Mucosa of rectum (tissue), 2 donors: ENCODE results near the gene PPP2R2D.

Source experiments
- H3K27ac ChIP-seq, 2 donors: one replicate each; pipeline ENCODE4 v1.7.0; 2013; ENCODE audit warnings: inconsistent platforms in 2 of 2, low read depth in 2 of 2, low read length in 2 of 2
- H3K27me3 ChIP-seq, 2 donors: one replicate each; pipeline ENCODE4 v1.7.0; 2013; ENCODE audit warnings: low read length in 2 of 2; ENCODE audit not compliant: control insufficient read depth in 2 of 2, insufficient read depth in 2 of 2
- H3K36me3 ChIP-seq, 2 donors: one replicate each; pipeline ENCODE4 v1.7.0; 2013; ENCODE audit warnings: low read length in 2 of 2; ENCODE audit not compliant: control insufficient read depth in 2 of 2, insufficient read depth in 2 of 2
- H3K4me1 ChIP-seq, 2 donors: one replicate each; pipeline ENCODE4 v1.7.0; 2013; ENCODE audit warnings: low read length in 2 of 2, mild to moderate bottlenecking in 1 of 2; ENCODE audit not compliant: control insufficient read depth in 2 of 2, insufficient read depth in 2 of 2
- H3K4me3 ChIP-seq, 2 donors: one replicate each; pipeline ENCODE4 v1.7.0; 2013; ENCODE audit warnings: low read length in 2 of 2
- H3K9ac ChIP-seq, 2 donors: one replicate each; pipeline ENCODE4 v1.7.0; 2013; ENCODE audit warnings: low read length in 2 of 2, low read depth in 1 of 2, mild to moderate bottlenecking in 1 of 2
- H3K9me3 ChIP-seq, 2 donors: one replicate each; pipeline ENCODE4 v1.7.0; 2013; ENCODE audit warnings: low read length in 2 of 2; ENCODE audit not compliant: control insufficient read depth in 2 of 2
- donor health status: healthy.
- donor health status: Normal muscosa, but diverticular disease.

PPP2R2D gene

DNA sequence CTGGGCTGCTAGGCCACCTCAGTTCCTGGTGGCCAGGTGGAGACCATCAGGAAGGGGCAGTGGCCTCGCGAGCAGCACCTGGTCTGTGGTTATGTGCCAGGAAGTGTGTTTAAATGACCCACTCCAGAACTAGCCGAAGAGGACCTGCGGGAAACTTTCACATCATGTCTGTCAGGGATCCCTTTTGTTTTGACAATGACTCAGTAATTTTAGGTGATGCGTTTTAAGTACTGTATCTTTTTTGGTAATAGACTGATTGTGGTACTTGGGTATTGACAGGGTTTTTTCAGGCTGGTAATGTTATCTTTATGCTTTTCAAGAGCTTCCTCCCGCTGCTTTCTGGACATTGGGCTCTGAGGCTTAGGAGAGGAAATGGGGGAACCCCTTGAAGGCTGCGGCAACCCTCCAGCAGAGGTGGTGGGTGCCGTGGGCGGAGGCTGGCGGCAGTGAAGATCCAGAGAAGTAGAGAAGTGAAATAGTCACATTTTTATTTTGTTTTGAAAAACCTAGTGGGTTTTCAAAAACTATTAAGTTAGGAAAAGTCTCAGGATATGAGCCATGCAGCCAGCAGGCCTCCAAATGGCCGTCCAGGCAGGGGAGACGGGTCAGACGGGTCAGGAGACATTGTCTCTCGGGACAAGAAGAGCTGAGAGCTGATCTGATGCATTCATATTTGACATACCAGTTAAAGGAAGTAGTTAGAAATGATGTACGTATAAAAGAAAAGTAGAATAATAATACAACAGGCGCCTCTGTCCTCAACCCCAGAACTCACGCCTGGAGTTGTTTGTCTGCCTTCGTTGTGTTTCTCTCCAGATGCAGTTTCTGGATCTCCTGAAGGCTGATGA lies 27.7 kb downstream of the PPP2R2D start:
- no peak overlapping the region for H3K9ac ChIP-seq
- no peak overlapping the region for H3K27ac ChIP-seq

DNA sequence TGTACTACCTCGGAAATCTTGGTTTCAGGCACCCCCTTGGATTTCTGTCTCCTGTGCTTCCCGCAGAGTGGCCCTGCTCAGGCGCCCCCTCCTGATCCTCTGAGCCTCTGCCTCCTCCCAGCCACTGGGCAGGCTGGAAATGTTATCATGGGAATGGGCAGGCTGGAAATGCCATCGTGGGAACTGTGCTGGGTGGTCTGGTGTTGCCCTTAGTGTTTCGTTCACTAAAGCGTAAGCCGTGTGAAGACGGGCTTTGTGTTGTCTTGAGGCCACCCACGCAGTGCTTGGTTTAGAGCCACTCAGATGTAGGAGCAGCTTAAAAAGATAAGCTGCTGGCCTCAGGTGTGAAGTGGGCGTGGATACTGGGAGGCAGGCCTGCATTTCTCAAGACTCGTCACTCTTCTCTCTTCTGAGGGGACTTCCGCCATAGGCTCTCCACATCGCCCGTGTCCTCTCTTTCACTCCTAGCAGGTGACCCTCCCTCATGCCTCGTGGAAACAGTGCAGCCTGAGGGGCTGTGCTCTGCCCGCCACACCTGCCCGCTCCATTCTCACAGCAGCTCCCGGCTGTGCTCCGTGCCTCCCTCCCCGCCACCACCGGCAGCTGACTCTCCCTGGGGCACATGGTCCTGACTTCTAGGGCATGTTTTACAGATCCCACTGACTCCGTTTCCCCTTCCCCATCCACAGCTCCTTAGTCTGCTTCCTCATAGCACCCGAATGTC lies 28.5 kb downstream of the PPP2R2D start:
- H3K4me1 ChIP-seq: peaks cover 6 to 17% of the 10 kb centered on the region in 2 donors
- peaks cover 0 to 3% of the 10 kb centered on the region in 2 donors for H3K9me3 ChIP-seq
- no peak overlapping the region for H3K27ac ChIP-seq
- no peaks in the 10 kb centered on the region for H3K27me3 ChIP-seq
- H3K36me3 ChIP-seq: no peaks in the 10 kb centered on the region
- H3K9ac ChIP-seq: no peak overlapping the region
- no peak overlapping the region for H3K4me3 ChIP-seq

More for the DNA sequence above, 27.7 kb downstream of the PPP2R2D start:
- H3K4me3 ChIP-seq: peak overlapping the region in 1 of 2 donors; percentile 6
- peaks cover 3 to 17% of the 10 kb centered on the region in 2 donors for H3K4me1 ChIP-seq
- H3K36me3 ChIP-seq: no peaks in the 10 kb centered on the region
- no peaks in the 10 kb centered on the region for H3K27me3 ChIP-seq
- H3K9me3 ChIP-seq: peaks cover 0 to 3% of the 10 kb centered on the region in 2 donors

DNA sequence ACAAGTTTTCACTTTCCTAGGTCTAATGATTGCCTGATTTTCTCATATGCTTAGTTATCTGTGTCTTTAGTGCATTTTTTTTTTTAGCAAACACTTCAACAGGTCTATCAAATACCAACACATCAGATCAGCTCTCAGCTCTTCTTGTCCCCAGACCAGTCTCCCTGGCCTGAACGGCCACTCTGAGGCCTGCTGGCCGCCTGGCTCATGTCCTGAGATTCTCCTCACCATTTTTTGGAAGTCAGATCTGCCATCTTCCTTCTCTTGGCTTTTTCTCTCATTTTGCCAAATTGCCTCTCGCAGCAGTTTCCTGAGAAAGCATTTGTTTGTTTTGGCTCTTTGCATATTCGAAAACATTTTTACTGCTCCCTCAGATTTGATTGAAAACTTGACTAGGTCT lies 29.3 kb downstream of the PPP2R2D start:
- Histone ChIP-seq H3K27ac (no peak overlapping the region), H3K4me3 (no peak overlapping the region), H3K27me3 (no peaks in the 10 kb centered on the region), H3K9ac (no peak overlapping the region), H3K36me3 (no peaks in the 10 kb centered on the region), H3K9me3 (no peaks in the 10 kb centered on the region), H3K4me1 (peaks cover 6 to 17% of the 10 kb centered on the region in 2 donors)

DNA sequence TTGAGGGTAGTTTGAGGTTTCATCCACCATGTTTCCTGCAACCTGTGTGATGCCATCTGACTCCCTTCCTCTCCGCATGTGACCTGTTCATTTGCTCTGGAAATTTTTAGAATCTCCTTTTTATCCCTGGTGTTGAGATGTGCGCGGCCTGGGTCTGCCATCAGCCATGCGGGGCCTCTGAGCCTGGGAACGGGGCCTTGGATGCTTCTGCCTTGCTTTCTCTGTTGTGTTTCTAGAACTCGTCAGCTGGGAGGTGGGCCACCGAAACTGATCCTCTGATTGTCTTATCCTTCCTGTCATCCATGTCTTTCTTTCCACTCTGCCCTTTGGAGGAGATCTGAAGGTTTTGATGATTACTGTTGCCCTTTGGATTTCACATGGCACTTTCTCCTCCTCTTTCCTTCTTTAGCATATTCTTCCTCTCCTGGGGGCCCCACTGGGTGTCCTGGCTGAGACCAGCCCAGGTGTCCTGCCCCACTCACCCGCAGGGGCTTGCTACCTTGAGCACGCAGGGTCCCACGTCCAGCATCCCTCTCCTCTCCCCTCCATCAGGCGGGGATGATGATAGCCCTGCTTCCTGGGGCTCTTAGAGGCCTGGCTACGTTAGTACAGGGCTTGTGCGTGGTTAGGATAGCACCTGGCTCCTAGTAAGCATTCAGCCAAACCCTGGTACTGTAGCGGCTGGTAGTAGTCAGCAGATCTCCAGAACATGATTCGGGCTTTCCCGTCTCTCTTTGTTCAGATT lies 29.9 kb downstream of the PPP2R2D start:
- no peak overlapping the region for H3K4me3 ChIP-seq
- no peaks in the 10 kb centered on the region for H3K27me3 ChIP-seq
- H3K36me3 ChIP-seq: no peaks in the 10 kb centered on the region
- peaks cover 6 to 17% of the 10 kb centered on the region in 2 donors for H3K4me1 ChIP-seq
- H3K9ac ChIP-seq: no peak overlapping the region
- no peaks in the 10 kb centered on the region for H3K9me3 ChIP-seq
- no peak overlapping the region for H3K27ac ChIP-seq

DNA sequence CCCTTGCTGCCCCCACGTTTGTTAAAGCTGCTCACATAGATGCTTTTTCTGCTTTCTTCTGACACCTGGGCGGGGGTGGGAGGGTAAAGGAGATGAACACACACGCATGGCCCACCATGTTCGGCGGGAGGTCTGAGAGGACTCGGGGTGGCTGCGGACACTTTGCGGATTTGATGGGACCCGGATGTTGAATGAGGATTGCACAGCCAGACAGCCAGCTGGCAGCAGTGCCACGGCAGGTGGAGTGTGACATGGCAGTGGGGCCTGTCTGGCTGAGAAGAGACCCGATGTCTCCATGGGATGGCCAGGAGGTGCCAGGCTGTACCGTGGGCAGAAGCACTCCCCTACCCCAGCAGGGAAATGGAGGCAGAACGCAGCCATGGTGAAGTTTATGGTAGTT lies 31.2 kb downstream of the PPP2R2D start:
- H3K9ac ChIP-seq: no peak overlapping the region
- peaks cover 6 to 17% of the 10 kb centered on the region in 2 donors for H3K4me1 ChIP-seq
- no peak overlapping the region for H3K4me3 ChIP-seq
- H3K27ac ChIP-seq: no peak overlapping the region
- H3K9me3 ChIP-seq: no peaks in the 10 kb centered on the region
- H3K36me3 ChIP-seq: peaks cover 3 to 5% of the 10 kb centered on the region in 2 donors
- no peaks in the 10 kb centered on the region for H3K27me3 ChIP-seq

GRCh38 chr10:131933016-131933695 lies 32.3 kb downstream of the PPP2R2D start:
- H3K9me3 ChIP-seq: no peaks in the 10 kb centered on the region
- H3K4me1 ChIP-seq: peaks cover 6 to 13% of the 10 kb centered on the region in 2 donors
- H3K27ac ChIP-seq: peak overlapping the region in 1 of 2 donors; percentile 52
- no peaks in the 10 kb centered on the region for H3K27me3 ChIP-seq
- peaks cover 7 to 9% of the 10 kb centered on the region in 2 donors for H3K36me3 ChIP-seq
- no peak overlapping the region for H3K9ac ChIP-seq
- H3K4me3 ChIP-seq: peak overlapping the region in 1 of 2 donors; percentile 28

- no peak overlapping the region for H3K4me3 ChIP-seq
- H3K9me3 ChIP-seq: no peaks in the 10 kb centered on the region
- H3K36me3 ChIP-seq: peaks cover 11 to 13% of the 10 kb centered on the region in 2 donors
- no peaks in the 10 kb centered on the region for H3K27me3 ChIP-seq
- H3K4me1 ChIP-seq: peaks cover 6 to 11% of the 10 kb centered on the region in 2 donors
- no peak overlapping the region for H3K27ac ChIP-seq
- H3K9ac ChIP-seq: no peak overlapping the region
Observed at GRCh38 chr10:131933696-131934086, 32.9 kb downstream of the PPP2R2D start.

- Histone ChIP-seq H3K4me3 (no peak overlapping the region), H3K27ac (no peak overlapping the region), H3K9me3 (no peaks in the 10 kb centered on the region), H3K36me3 (peaks cover 14 to 15% of the 10 kb centered on the region in 2 donors), H3K4me1 (peaks cover 6 to 8% of the 10 kb centered on the region in 2 donors), H3K27me3 (no peaks in the 10 kb centered on the region), H3K9ac (no peak overlapping the region)
Observed at GRCh38 chr10:131934769-131935168, 34.0 kb downstream of the PPP2R2D start.

DNA sequence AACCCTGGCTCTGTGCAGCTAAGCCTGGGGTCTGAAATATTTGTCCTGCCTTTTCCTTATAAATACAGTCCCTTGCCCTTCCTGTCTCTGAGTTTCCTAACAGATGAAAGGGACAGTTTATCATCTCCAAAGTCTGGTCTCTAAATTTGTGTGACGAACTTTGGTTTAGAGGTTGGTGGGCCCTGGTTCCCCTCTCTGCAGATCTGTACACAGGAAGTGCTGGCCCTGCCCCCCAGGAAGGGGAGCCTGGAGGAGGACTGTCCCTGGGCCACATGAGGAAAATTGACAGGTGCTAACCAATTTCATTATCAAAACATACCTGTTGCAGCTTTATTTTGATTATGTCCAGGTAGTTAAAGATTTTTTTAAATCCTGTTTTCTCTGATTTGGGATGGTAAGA lies 34.5 kb downstream of the PPP2R2D start:
- Histone ChIP-seq H3K9me3 (no peaks in the 10 kb centered on the region), H3K4me3 (no peak overlapping the region), H3K4me1 (peaks cover 6 to 8% of the 10 kb centered on the region in 2 donors), H3K27me3 (no peaks in the 10 kb centered on the region), H3K36me3 (peaks cover 14 to 15% of the 10 kb centered on the region in 2 donors), H3K9ac (no peak overlapping the region), H3K27ac (no peak overlapping the region)
